Colonic mucosa (tissue), 4 donors: ENCODE data around the gene MGAT4A. TPM values are rescaled to one million over a fixed set of nuclear protein-coding genes. Genes with fewer than 3 reads are reported as not detected.

Source experiments
- DNase-seq: peaks from one replicate; pipeline ENCODE4 v3.0.0-alpha.2; 2020
- H3K27ac ChIP-seq: fragments of 200-600 bp; one replicate; pipeline ENCODE4 v1.8.0; 2021
- H3K27me3 ChIP-seq: fragments of 200-600 bp; one replicate; pipeline ENCODE4 v1.8.0; 2021
- H3K36me3 ChIP-seq: fragments of 200-600 bp; one replicate; pipeline ENCODE4 v1.8.0; 2021
- H3K4me1 ChIP-seq: fragments of 200-600 bp; one replicate; pipeline ENCODE4 v1.8.0; 2021; ENCODE audit warnings: mild to moderate bottlenecking
- H3K4me3 ChIP-seq: fragments of 200-600 bp; one replicate; pipeline ENCODE4 v1.8.0; 2021
- H3K9ac ChIP-seq, 2 donors: one replicate each; pipeline ENCODE4 v1.7.0; 2013; ENCODE audit warnings: control low read depth in 2 of 2, low read depth in 2 of 2, low read length in 2 of 2
- H3K9me3 ChIP-seq: fragments of 200-600 bp; one replicate; pipeline ENCODE4 v1.8.0; 2021
- CTCF ChIP-seq: fragments of 200-600 bp; IDR thresholded peaks from one replicate; pipeline ENCODE4 v1.8.0; 2022; ENCODE audit warnings: antibody characterized with exemption, mild to moderate bottlenecking
- intact Hi-C: fragments of 100-400 bp; cut with DNase I; formaldehyde crosslinking; loops from one replicate; pipeline ENCODE4 v1.14.1; 2022
- total RNA-seq, 2 donors: library from RNA; stranded (reverse); fragmentation: NEBNext Ultra II Directional in 1 of 2; extraction: Animal tissue kit (Norgen Biotek cat#: 25700) in 1 of 2; gene quantifications; one replicate each; pipeline ENCODE4 v1.2.1, GENCODE V29; 2021
- donor health status: healthy.
- donor health status: DM: no; HTN: no; CAD: no.
- donor health status: DM: no; HTN: no; CAD: no.

Gene MGAT4A
- total RNA-seq, 2 donors from 2014 or later: 103 to 125 TPM

- no peak overlapping the region for H3K27ac ChIP-seq
- H3K27me3 ChIP-seq: no peaks in the 10 kb centered on the region
- H3K36me3 ChIP-seq: no peaks in the 10 kb centered on the region
- TF ChIP-seq CTCF: no peak
- H3K4me3 ChIP-seq: no peak overlapping the region
- H3K9me3 ChIP-seq: no peaks in the 10 kb centered on the region
- intact Hi-C loops: no loop called here
- DNase-seq: no peak
- no peak overlapping the region for H3K9ac ChIP-seq
- no peaks in the 10 kb centered on the region for H3K4me1 ChIP-seq
Measured at GRCh38 chr2:98749066-98749450, 18.1 kb upstream of the MGAT4A start.

GRCh38 chr2:98748292-98749065, 17.5 kb upstream of the MGAT4A start:
- Histone ChIP-seq H3K9ac (no peak overlapping the region), H3K4me3 (no peak overlapping the region), H3K36me3 (no peaks in the 10 kb centered on the region), H3K9me3 (no peaks in the 10 kb centered on the region), H3K4me1 (no peaks in the 10 kb centered on the region), H3K27me3 (no peaks in the 10 kb centered on the region), H3K27ac (no peak overlapping the region)
- DNase-seq: no peak
- intact Hi-C loops: no loop called here
- no peak for TF ChIP-seq CTCF

- Histone ChIP-seq H3K9me3 (no peaks in the 10 kb centered on the region), H3K27me3 (no peaks in the 10 kb centered on the region), H3K36me3 (no peaks in the 10 kb centered on the region), H3K9ac (no peak overlapping the region), H3K27ac (no peak overlapping the region), H3K4me3 (no peak overlapping the region), H3K4me1 (no peaks in the 10 kb centered on the region)
- no peak for TF ChIP-seq CTCF
- intact Hi-C loops: no loop called here
- no peak for DNase-seq
Measured at GRCh38 chr2:98747888-98748287, 17.0 kb upstream of the MGAT4A start.

- Histone ChIP-seq H3K27me3 (no peaks in the 10 kb centered on the region), H3K9me3 (no peaks in the 10 kb centered on the region), H3K4me1 (no peaks in the 10 kb centered on the region), H3K4me3 (no peak overlapping the region), H3K9ac (no peak overlapping the region), H3K27ac (no peak overlapping the region), H3K36me3 (no peaks in the 10 kb centered on the region)
- TF ChIP-seq CTCF: no peak
- DNase-seq: no peak
- intact Hi-C loops: no loop called here
Measured at GRCh38 chr2:98746426-98746825, 15.5 kb upstream of the MGAT4A start.

- no peaks in the 10 kb centered on the region for H3K9me3 ChIP-seq
- intact Hi-C loops: no loop called here
- H3K36me3 ChIP-seq: no peaks in the 10 kb centered on the region
- TF ChIP-seq CTCF: no peak
- no peaks in the 10 kb centered on the region for H3K27me3 ChIP-seq
- H3K4me1 ChIP-seq: no peaks in the 10 kb centered on the region
- no peak for DNase-seq
- no peak overlapping the region for H3K9ac ChIP-seq
- no peak overlapping the region for H3K27ac ChIP-seq
- no peak overlapping the region for H3K4me3 ChIP-seq
Measured at GRCh38 chr2:98744595-98744994, 13.7 kb upstream of the MGAT4A start.
